ENCODE measurements around the gene SMIM9. TPM values are rescaled to one million over a fixed set of nuclear protein-coding genes. Genes with fewer than 3 reads are reported as not detected.

SMIM9 gene
- total and polyA plus RNA-seq, 9 of the 15 experiments (the other 6 are each of a cell fraction or from before 2014, with no cell fraction given) = 0.08 TPM; not detected in 8

- TF ChIP-seq CEBPG (CRISPR knock-in tag; IDR thresholded peaks at IDR 0.05) = peak; percentile 14; the same call in 1 of the 2 replicates
- TF ChIP-seq CEBPG (tag; conservative IDR thresholded peaks at IDR 0.05 in 1 of 2, IDR thresholded peaks at IDR 0.05 in 1 of 2) = peak in 1 of 2 experiments; percentile 53; a peak in 1 of 4 replicates
- no peak for TF ChIP-seq FOXJ2 (tag; IDR thresholded peaks at IDR 0.05)
- TF ChIP-seq NFYB (IDR thresholded peaks at IDR 0.05; ENCODE audit: extremely low read depth, insufficient read length) = no peak
- TF ChIP-seq CBFA2T3 (IDR thresholded peaks at IDR 0.05) = 0 out of 2 replicates have a peak, but pooled peaks have one; percentile 4
- no peak for TF ChIP-seq CSDE1 (IDR thresholded peaks at IDR 0.05)
Observed at GRCh38 chrX:154809939-154810665, 24.4 kb downstream of the SMIM9 start (continued).

- no peak for ATAC-seq
- 0 out of 2 replicates have a peak, but pooled peaks cover 6% of the 10 kb centered on the region for H3K9me3 ChIP-seq (replicated peaks; ENCODE audit: control insufficient read depth, insufficient read depth, low read depth, low read length)
- DNase-seq (ENCODE audit: extremely low read depth in 1 of 4, low spot score in 3 of 4) = no peak
- ChIA-PET POLR2A (no interaction called here), CTCF (ENCODE audit: low intra/inter-chr PET ratio) (no interaction called here)
- H3K27ac ChIP-seq (ENCODE audit: extremely low read depth, low read depth, low read length) = no peak overlapping the region; the same call in 2 of the 3 replicates
- H3K4me2 ChIP-seq (ENCODE audit: insufficient read depth, low read length) = no peak overlapping the region
- 86% methylated on average over 5 of the region's 5 CpGs for WGBS (ENCODE audit: insufficient coverage, low coverage, missing lambda C conversion rate)
- in situ Hi-C loops (cut with MboI) = no loop called here
- peaks cover 20% of the 10 kb centered on the region for H3K36me3 ChIP-seq (ENCODE audit: control insufficient read depth, insufficient read depth, low read length)
- H4K20me1 ChIP-seq (replicated peaks; ENCODE audit: control insufficient read depth, insufficient read depth, low read length) = 0 out of 2 replicates have a peak, but pooled peaks cover 12% of the 10 kb centered on the region
- H3K9ac ChIP-seq (ENCODE audit: insufficient read depth in 1 of 2, low read depth in 2 of 2, low read length in 2 of 2) = no peak overlapping the region
- peaks cover 4 to 13% of the 10 kb centered on the region in 2 experiments for H3K4me1 ChIP-seq (replicated peaks in 1 of 2; ENCODE audit: control insufficient read depth in 2 of 2, insufficient read depth in 2 of 2, low read length in 2 of 2)
- TF ChIP-seq ZNF830 (CRISPR knock-in tag; IDR thresholded peaks at IDR 0.05) (no peak), TRIM24 (IDR thresholded peaks at IDR 0.05) (peak; percentile 22 to 39; a peak in 2 of 4 replicates), AFF1 (IDR thresholded peaks at IDR 0.05; ENCODE audit: low read depth in 1 of 2, partially characterized antibody in 2 of 2) (peak in 1 of 2 experiments; percentile 97)
- no peak overlapping the region for H3K4me3 ChIP-seq
- no TSS peak for BruUV-seq (replicated peaks)
- H3K79me2 ChIP-seq (ENCODE audit: control insufficient read depth, insufficient read depth, low read length) = peaks cover 40% of the 10 kb centered on the region
- no peaks in the 10 kb centered on the region for H3K27me3 ChIP-seq (ENCODE audit: control insufficient read depth in 2 of 2, insufficient read depth in 2 of 2, low read length in 2 of 2)
- intact Hi-C loops (cut with micrococcal nuclease) = no loop called here
- no peaks in the 10 kb centered on the region for H3K9me1 ChIP-seq (ENCODE audit: control insufficient read depth, insufficient read depth, low read length)
- no peak overlapping the region for H2AFZ ChIP-seq (ENCODE audit: low read depth, low read length)
- FAIRE-seq = no peak
Observed at GRCh38 chrX:154806837-154807501, 27.5 kb downstream of the SMIM9 start.

Data from K562 (cell line).